ENCODE results near the gene PPP1R12C. TPM values are rescaled to one million over a fixed set of nuclear protein-coding genes. Genes with fewer than 3 reads are reported as not detected.

Gene PPP1R12C
- total and polyA plus RNA-seq, 2 experiments from 2014 or later: 16.4 to 66.9 TPM

DNA sequence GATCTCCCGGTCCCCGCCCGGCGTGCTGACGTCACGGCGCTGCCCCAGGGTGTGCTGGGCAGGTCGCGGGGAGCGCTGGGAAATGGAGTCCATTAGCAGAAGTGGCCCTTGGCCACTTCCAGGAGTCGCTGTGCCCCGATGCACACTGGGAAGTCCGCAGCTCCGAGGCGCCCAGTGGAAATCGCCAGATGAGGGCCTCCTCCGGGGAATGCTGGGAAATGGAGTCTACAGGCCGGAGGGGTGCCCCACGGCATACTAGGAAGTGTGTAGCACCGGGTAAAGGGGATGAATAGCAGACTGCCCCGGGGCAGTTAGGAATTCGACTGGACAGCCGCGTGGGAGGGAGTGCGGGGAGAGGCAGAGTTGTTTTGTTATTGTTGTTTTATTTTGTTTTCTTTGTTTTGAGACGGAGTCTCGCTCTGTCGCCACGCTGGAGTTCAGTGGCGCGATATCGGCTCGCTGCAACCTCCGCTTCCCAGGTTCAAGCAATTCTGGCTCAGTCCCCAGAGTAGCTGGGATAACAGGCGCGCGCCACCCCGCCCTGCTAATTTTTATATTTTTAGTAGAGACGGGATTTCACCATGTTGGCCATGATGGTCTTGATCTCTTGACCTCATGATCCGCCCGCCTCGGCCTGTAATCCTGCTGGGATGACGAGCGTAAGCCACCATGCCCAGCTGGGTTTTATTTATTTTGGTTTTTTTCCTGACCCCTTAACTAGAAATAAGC lies 390 bp upstream of the PPP1R12C start:
- in situ Hi-C loops (cut with MboI): no loop called here
- Histone ChIP-seq H3K36me3 (ENCODE audit: low read depth) (no peaks in the 10 kb centered on the region), H3K27me3 (replicated peaks; ENCODE audit: insufficient read depth) (no peaks in the 10 kb centered on the region), H3K4me2 (ENCODE audit: unreplicated experiment) (peak overlapping the region; percentile 80), H3F3A (ENCODE audit: insufficient read depth) (no peaks in the 10 kb centered on the region; the same call in 1 of the 2 replicates), H3K9me3 (ENCODE audit: low read depth) (no peaks in the 10 kb centered on the region), H3K9me2 (ENCODE audit: insufficient read depth) (no peaks in the 10 kb centered on the region), H3K4me3 (peak overlapping the region; percentile 74), H4K20me1 (ENCODE audit: insufficient read depth) (no peaks in the 10 kb centered on the region), H3K79me2 (ENCODE audit: insufficient read depth) (peaks cover 43% of the 10 kb centered on the region), H3K27ac (peak overlapping the region; percentile 76), H3K4me1 (ENCODE audit: insufficient read depth) (peaks cover 26% of the 10 kb centered on the region), H2AFZ (peak overlapping the region; percentile 92), H3K9ac (peak overlapping the region; percentile 78)
- TF ChIP-seq EZH2 (IDR thresholded peaks at IDR 0.05; ENCODE audit: insufficient read depth, poor library complexity, severe bottlenecking): no peak
- TF ChIP-seq EZH2phosphoT487 (IDR thresholded peaks at IDR 0.05; ENCODE audit: insufficient read depth, low read depth): no peak
- peak; percentile 100 for DNase-seq
- 0 to 2% methylated on average over 42 to 44 of the region's 44 CpGs for WGBS, 2 experiments (ENCODE audit: low coverage in 1 of 2, low lambda C conversion rate in 2 of 2, missing lambda C conversion rate in 2 of 2)

- Histone ChIP-seq H3K27me3 (replicated peaks; ENCODE audit: insufficient read depth) (no peaks in the 10 kb centered on the region), H3K4me2 (ENCODE audit: unreplicated experiment) (peak overlapping the region; percentile 87), H3K79me2 (ENCODE audit: insufficient read depth) (peaks cover 57% of the 10 kb centered on the region), H3K4me1 (ENCODE audit: insufficient read depth) (peaks cover 26% of the 10 kb centered on the region), H2AFZ (peak overlapping the region; percentile 34; the same call in 1 of the 2 replicates), H3K9me2 (ENCODE audit: insufficient read depth) (no peaks in the 10 kb centered on the region), H3K9me3 (ENCODE audit: low read depth) (no peaks in the 10 kb centered on the region), H3F3A (ENCODE audit: insufficient read depth) (no peaks in the 10 kb centered on the region; the same call in 1 of the 2 replicates), H3K4me3 (peak overlapping the region; percentile 93), H3K36me3 (ENCODE audit: low read depth) (no peaks in the 10 kb centered on the region), H3K9ac (peak overlapping the region; percentile 90), H3K27ac (peak overlapping the region; percentile 76), H4K20me1 (ENCODE audit: insufficient read depth) (no peaks in the 10 kb centered on the region)
- in situ Hi-C loops (cut with MboI): no loop called here
- no peak for TF ChIP-seq EZH2 (IDR thresholded peaks at IDR 0.05; ENCODE audit: insufficient read depth, poor library complexity, severe bottlenecking)
- no peak for TF ChIP-seq EZH2phosphoT487 (IDR thresholded peaks at IDR 0.05; ENCODE audit: insufficient read depth, low read depth)
- 0 to 1% methylated on average over 19 to 25 of the region's 25 CpGs for WGBS, 2 experiments (ENCODE audit: low coverage in 1 of 2, low lambda C conversion rate in 2 of 2, missing lambda C conversion rate in 2 of 2)
- peak; percentile 89 for DNase-seq
These were observed 1.1 kb downstream of the PPP1R12C start for GRCh38 chr19:55116232-55116858.

- in situ Hi-C loops (cut with MboI): no loop called here
- H2AFZ ChIP-seq: no peak overlapping the region
- no peaks in the 10 kb centered on the region; the same call in 1 of the 2 replicates for H3F3A ChIP-seq (ENCODE audit: insufficient read depth)
These were observed 1.9 kb downstream of the PPP1R12C start for GRCh38 chr19:55115446-55116065.

DNA sequence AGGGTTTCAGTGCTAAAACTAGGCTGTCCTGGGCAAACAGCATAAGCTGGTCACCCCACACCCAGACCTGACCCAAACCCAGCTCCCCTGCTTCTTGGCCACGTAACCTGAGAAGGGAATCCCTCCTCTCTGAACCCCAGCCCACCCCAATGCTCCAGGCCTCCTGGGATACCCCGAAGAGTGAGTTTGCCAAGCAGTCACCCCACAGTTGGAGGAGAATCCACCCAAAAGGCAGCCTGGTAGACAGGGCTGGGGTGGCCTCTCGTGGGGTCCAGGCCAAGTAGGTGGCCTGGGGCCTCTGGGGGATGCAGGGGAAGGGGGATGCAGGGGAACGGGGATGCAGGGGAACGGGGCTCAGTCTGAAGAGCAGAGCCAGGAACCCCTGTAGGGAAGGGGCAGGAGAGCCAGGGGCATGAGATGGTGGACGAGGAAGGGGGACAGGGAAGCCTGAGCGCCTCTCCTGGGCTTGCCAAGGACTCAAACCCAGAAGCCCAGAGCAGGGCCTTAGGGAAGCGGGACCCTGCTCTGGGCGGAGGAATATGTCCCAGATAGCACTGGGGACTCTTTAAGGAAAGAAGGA lies 2.8 kb downstream of the PPP1R12C start:
- WGBS, 2 experiments (ENCODE audit: low coverage in 1 of 2, low lambda C conversion rate in 2 of 2, missing lambda C conversion rate in 2 of 2): 56 to 66% methylated on average over 8 to 9 of the region's 9 CpGs
- H3K9me2 ChIP-seq (ENCODE audit: insufficient read depth): no peaks in the 10 kb centered on the region
- H3K4me3 ChIP-seq: no peak overlapping the region
- DNase-seq: no peak
- no peaks in the 10 kb centered on the region for H3K9me3 ChIP-seq (ENCODE audit: low read depth)
- H2AFZ ChIP-seq: no peak overlapping the region
- in situ Hi-C loops (cut with MboI): no loop called here
- peaks cover 73% of the 10 kb centered on the region for H3K79me2 ChIP-seq (ENCODE audit: insufficient read depth)
- peak overlapping the region; percentile 60; the same call in 1 of the 2 replicates for H3K27ac ChIP-seq
- peak overlapping the region; percentile 90 for H3K9ac ChIP-seq
- H3F3A ChIP-seq (ENCODE audit: insufficient read depth): no peaks in the 10 kb centered on the region; the same call in 1 of the 2 replicates
- peaks cover 26% of the 10 kb centered on the region for H3K4me1 ChIP-seq (ENCODE audit: insufficient read depth)
- H4K20me1 ChIP-seq (ENCODE audit: insufficient read depth): no peaks in the 10 kb centered on the region
- H3K27me3 ChIP-seq (replicated peaks; ENCODE audit: insufficient read depth): no peaks in the 10 kb centered on the region
- TF ChIP-seq EZH2phosphoT487 (IDR thresholded peaks at IDR 0.05; ENCODE audit: insufficient read depth, low read depth): no peak
- TF ChIP-seq EZH2 (IDR thresholded peaks at IDR 0.05; ENCODE audit: insufficient read depth, poor library complexity, severe bottlenecking): no peak
- H3K36me3 ChIP-seq (ENCODE audit: low read depth): no peaks in the 10 kb centered on the region
- no peak overlapping the region for H3K4me2 ChIP-seq (ENCODE audit: unreplicated experiment)

More at GRCh38 chr19:55115446-55116065, 1.9 kb downstream of the PPP1R12C start:
- Histone ChIP-seq H3K27me3 (replicated peaks; ENCODE audit: insufficient read depth) (no peaks in the 10 kb centered on the region), H3K9me2 (ENCODE audit: insufficient read depth) (no peaks in the 10 kb centered on the region), H3K9me3 (ENCODE audit: low read depth) (no peaks in the 10 kb centered on the region), H3K4me3 (peak overlapping the region; percentile 93), H3K79me2 (ENCODE audit: insufficient read depth) (peaks cover 64% of the 10 kb centered on the region), H3K4me1 (ENCODE audit: insufficient read depth) (peaks cover 26% of the 10 kb centered on the region), H3K9ac (peak overlapping the region; percentile 90), H3K27ac (peak overlapping the region; percentile 76), H3K36me3 (ENCODE audit: low read depth) (no peaks in the 10 kb centered on the region), H3K4me2 (ENCODE audit: unreplicated experiment) (peak overlapping the region; percentile 87), H4K20me1 (ENCODE audit: insufficient read depth) (no peaks in the 10 kb centered on the region)
- TF ChIP-seq EZH2 (IDR thresholded peaks at IDR 0.05; ENCODE audit: insufficient read depth, poor library complexity, severe bottlenecking): no peak
- no peak for TF ChIP-seq EZH2phosphoT487 (IDR thresholded peaks at IDR 0.05; ENCODE audit: insufficient read depth, low read depth)
- WGBS, 2 experiments (ENCODE audit: low coverage in 1 of 2, low lambda C conversion rate in 2 of 2, missing lambda C conversion rate in 2 of 2): 42 to 45% methylated on average over 11 to 13 of the region's 13 CpGs
- DNase-seq: peak; percentile 52

All from GM23248 (cell line).